ENCODE results near the gene NLGN1. TPM values are rescaled to one million over a fixed set of nuclear protein-coding genes. Genes with fewer than 3 reads are reported as not detected.

The NLGN1 gene
- total and polyA plus RNA-seq, 8 donors, result 3.1 to 11.9 (median 8.0) TPM

DNA sequence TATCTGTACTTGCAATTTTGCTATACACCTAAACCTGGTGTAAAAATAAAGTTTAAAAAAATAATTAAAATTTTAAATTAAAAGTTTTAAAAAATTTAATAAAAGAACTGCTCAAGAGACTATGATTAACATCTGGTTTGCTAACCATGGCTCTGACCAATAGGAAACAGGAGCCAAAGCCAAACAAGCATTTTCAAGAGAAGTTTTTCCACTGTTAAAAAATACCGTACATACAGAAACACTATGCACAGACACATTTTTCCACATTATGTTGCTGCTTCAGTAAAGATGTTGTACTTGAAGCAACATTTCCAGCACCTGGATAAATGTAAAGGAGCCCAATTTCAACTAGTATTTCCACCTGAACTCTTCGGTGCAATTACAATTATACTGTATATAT, 917.7 kb downstream of the NLGN1 start:
- Histone ChIP-seq H3K4me3 (no peak overlapping the region), H3K27me3 (no peaks in the 10 kb centered on the region), H3K9me3 (no peaks in the 10 kb centered on the region), H3K36me3 (no peaks in the 10 kb centered on the region), H3K27ac (no peak overlapping the region), H3K4me1 (no peaks in the 10 kb centered on the region)
- ATAC-seq (no peak), DNase-seq (no peak)
- TF ChIP-seq, protein P1, sequence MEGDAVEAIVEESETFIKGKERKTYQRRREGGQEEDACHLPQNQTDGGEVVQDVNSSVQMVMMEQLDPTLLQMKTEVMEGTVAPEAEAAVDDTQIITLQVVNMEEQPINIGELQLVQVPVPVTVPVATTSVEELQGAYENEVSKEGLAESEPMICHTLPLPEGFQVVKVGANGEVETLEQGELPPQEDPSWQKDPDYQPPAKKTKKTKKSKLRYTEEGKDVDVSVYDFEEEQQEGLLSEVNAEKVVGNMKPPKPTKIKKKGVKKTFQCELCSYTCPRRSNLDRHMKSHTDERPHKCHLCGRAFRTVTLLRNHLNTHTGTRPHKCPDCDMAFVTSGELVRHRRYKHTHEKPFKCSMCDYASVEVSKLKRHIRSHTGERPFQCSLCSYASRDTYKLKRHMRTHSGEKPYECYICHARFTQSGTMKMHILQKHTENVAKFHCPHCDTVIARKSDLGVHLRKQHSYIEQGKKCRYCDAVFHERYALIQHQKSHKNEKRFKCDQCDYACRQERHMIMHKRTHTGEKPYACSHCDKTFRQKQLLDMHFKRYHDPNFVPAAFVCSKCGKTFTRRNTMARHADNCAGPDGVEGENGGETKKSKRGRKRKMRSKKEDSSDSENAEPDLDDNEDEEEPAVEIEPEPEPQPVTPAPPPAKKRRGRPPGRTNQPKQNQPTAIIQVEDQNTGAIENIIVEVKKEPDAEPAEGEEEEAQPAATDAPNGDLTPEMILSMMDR (IDR thresholded peaks at IDR 0.05), result no peak
- intact Hi-C loops (cut with DNase I), result no loop called here

DNA sequence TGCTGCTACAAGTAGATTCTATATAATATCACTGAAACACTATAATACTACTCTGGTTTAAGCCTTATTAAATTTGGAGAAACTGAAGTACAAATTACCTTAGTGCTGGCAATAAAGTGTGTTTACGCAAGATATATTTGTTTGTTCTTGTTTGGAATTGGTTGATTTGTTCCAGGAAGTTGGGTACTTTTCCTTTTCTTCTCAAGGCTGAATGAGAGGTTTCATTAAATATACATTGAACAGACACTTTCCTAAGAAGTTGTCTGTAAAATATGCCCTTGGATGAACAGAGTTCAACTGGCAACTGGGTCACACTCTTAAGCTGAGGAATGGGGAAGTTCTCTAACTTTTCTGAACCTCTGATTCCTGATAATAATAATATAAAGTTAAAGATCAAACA, 919.5 kb downstream of the NLGN1 start:
- DNase-seq (no peak), ATAC-seq (no peak)
- no peaks in the 10 kb centered on the region for H3K4me1 ChIP-seq
- H3K36me3 ChIP-seq, result no peaks in the 10 kb centered on the region
- TF ChIP-seq, protein P1 (IDR thresholded peaks at IDR 0.05), result no peak
- no peaks in the 10 kb centered on the region for H3K27me3 ChIP-seq
- intact Hi-C loops (cut with DNase I), result no loop called here
- peaks cover 0 to 3% of the 10 kb centered on the region in 2 donors for H3K9me3 ChIP-seq
- H3K27ac ChIP-seq, result no peak overlapping the region
- H3K4me3 ChIP-seq, result no peak overlapping the region

DNA sequence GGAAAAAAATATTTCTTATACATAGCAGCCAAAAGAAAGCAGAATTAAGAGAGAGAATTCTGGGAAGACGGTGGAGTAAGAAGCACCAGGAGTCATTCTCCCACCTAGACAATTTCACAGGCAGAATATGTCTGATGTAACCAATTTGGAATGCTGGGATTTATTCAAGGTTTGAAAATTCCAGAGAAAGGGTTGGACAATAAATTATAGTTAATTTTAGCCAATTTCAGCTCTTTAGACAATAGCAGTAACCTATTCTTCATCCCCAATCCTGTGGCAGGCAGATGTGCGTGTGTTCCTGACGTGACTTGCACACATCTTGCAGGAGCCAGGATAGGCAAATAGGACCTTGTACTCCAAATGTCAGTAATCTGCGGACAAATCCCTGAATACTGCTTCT, 920.6 kb downstream of the NLGN1 start:
- peaks cover 0 to 3% of the 10 kb centered on the region in 2 donors for H3K9me3 ChIP-seq
- H3K27ac ChIP-seq, result no peak overlapping the region
- no peak overlapping the region for H3K4me3 ChIP-seq
- intact Hi-C loops (cut with DNase I), result no loop called here
- H3K27me3 ChIP-seq, result no peaks in the 10 kb centered on the region
- TF ChIP-seq, protein P1 (IDR thresholded peaks at IDR 0.05), result no peak
- DNase-seq, result no peak
- no peak for ATAC-seq
- no peaks in the 10 kb centered on the region for H3K36me3 ChIP-seq
- no peaks in the 10 kb centered on the region for H3K4me1 ChIP-seq

DNA sequence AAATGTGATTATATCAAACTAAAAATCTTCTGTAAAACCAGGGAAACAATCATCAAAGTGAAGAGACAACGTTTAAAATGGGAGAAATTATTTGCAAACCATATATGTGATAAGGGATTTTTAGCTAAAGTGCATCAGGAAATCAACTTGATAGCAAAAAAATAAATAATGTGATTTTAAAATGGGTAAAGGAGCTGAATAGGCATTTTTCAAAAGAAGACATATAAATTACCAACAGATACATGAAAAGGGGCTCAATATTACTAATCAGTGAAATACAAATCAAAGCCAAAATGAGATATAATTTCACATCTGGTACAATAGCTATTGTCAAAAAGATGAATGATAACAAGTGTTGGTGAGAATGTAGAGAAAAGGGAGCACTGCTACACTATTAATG, 924.0 kb downstream of the NLGN1 start:
- H3K9me3 ChIP-seq, result peaks cover 0 to 3% of the 10 kb centered on the region in 2 donors
- no peaks in the 10 kb centered on the region for H3K4me1 ChIP-seq
- DNase-seq, result no peak
- ATAC-seq, result no peak
- TF ChIP-seq, protein P1 (IDR thresholded peaks at IDR 0.05), result no peak
- H3K27ac ChIP-seq, result no peak overlapping the region
- H3K4me3 ChIP-seq, result no peak overlapping the region
- no peaks in the 10 kb centered on the region for H3K36me3 ChIP-seq
- no peaks in the 10 kb centered on the region for H3K27me3 ChIP-seq
- intact Hi-C loops (cut with DNase I), result no loop called here

DNA sequence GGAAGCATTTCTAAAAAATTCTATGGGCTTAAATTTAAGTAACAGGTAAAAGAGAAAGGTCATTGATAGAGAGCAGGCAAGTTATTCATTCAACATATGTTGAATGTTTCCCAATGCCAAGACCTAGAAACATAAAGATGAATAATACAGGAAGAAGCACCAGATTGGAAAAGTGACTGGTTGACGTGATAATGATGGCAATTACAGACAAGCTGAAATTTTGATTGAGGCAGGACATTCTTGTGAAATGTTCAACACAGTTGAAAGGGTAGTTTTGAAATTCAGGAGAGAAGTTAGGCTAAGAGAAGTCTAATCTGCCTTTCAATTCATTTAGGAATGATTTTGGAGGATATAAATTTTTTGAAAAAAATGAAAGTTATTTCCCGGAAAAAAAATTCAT, 925.2 kb downstream of the NLGN1 start:
- H3K36me3 ChIP-seq, result no peaks in the 10 kb centered on the region
- no peak for DNase-seq
- no peaks in the 10 kb centered on the region for H3K27me3 ChIP-seq
- H3K4me3 ChIP-seq, result no peak overlapping the region
- intact Hi-C loops (cut with DNase I), result no loop called here
- H3K4me1 ChIP-seq, result no peaks in the 10 kb centered on the region
- no peak for ATAC-seq
- H3K27ac ChIP-seq, result no peak overlapping the region
- peaks cover 0 to 3% of the 10 kb centered on the region in 2 donors for H3K9me3 ChIP-seq
- TF ChIP-seq, protein P1 (IDR thresholded peaks at IDR 0.05), result no peak
